ENCODE results near the gene ITPRID1. TPM values are rescaled to one million over a fixed set of nuclear protein-coding genes. Genes with fewer than 3 reads are reported as not detected.

The ITPRID1 gene
- total and polyA plus RNA-seq, 7 donors, result not detected

DNA sequence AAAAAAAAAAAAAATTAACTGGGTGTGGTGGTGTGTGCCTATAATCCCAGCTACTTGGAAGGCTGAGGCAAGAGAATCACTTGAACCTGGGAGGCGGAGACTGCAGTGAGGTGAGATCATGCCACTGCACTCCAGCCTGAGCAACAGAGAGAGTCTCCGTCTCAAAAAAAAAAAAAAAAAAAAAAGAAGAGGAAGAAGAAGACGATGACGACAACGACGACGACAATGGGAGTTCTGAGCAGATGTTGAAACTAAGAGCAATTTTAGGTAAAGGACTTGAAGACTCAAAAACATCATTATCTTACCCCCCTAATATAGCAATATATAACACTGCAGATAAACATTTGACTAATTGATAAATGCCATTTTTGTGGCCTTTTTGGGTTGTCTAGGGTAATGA is 133.6 kb downstream of the ITPRID1 start:
- no peak for ATAC-seq
- Histone ChIP-seq H3K27me3 (ENCODE audit: insufficient read depth in 3 of 3, low read length in 2 of 3) (no peaks in the 10 kb centered on the region), H3K9me3 (no peaks in the 10 kb centered on the region), H3K4me1 (no peaks in the 10 kb centered on the region), H3K4me3 (no peak overlapping the region), H3K27ac (no peak overlapping the region), H3K36me3 (ENCODE audit: insufficient read depth in 1 of 2, low read depth in 1 of 2) (no peaks in the 10 kb centered on the region)
- TF ChIP-seq, protein P1, sequence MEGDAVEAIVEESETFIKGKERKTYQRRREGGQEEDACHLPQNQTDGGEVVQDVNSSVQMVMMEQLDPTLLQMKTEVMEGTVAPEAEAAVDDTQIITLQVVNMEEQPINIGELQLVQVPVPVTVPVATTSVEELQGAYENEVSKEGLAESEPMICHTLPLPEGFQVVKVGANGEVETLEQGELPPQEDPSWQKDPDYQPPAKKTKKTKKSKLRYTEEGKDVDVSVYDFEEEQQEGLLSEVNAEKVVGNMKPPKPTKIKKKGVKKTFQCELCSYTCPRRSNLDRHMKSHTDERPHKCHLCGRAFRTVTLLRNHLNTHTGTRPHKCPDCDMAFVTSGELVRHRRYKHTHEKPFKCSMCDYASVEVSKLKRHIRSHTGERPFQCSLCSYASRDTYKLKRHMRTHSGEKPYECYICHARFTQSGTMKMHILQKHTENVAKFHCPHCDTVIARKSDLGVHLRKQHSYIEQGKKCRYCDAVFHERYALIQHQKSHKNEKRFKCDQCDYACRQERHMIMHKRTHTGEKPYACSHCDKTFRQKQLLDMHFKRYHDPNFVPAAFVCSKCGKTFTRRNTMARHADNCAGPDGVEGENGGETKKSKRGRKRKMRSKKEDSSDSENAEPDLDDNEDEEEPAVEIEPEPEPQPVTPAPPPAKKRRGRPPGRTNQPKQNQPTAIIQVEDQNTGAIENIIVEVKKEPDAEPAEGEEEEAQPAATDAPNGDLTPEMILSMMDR (IDR thresholded peaks at IDR 0.05), result no peak
- DNase-seq, result no peak
- intact Hi-C loops (cut with DNase I), result no loop called here
- 77 to 96% (median 78%) methylated on average over 6 to 7 of the region's 7 CpGs for WGBS, 3 donors

DNA sequence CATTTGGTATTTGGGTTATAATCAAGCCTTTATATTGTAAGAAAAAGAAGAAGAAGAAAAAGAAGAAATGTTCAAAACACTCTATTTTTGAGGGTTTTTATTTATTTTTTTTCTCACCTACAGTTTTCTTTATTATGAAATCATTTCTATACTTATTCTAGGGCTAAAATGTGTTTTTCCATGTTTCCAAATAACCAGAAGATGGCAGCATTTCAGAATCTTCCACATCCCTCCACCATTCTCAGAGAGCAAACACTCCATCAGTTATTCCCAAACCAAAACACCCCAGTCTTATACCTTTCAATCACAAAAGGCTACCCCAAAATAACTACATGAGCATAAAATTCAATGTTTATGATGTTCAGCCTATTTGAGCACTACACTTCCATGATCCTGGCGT is 134.4 kb downstream of the ITPRID1 start:
- Histone ChIP-seq H3K36me3 (ENCODE audit: insufficient read depth in 1 of 2, low read depth in 1 of 2) (no peaks in the 10 kb centered on the region), H3K4me1 (no peaks in the 10 kb centered on the region), H3K27ac (no peak overlapping the region), H3K9me3 (no peaks in the 10 kb centered on the region), H3K4me3 (no peak overlapping the region), H3K27me3 (ENCODE audit: insufficient read depth in 3 of 3, low read length in 2 of 3) (no peaks in the 10 kb centered on the region)
- WGBS, 3 donors, result 83 to 94% (median 89%) methylated on average over 1 of the region's 1 CpG
- ATAC-seq (no peak), DNase-seq (no peak)
- TF ChIP-seq, protein P1 (IDR thresholded peaks at IDR 0.05), result no peak
- intact Hi-C loops (cut with DNase I), result no loop called here

DNA sequence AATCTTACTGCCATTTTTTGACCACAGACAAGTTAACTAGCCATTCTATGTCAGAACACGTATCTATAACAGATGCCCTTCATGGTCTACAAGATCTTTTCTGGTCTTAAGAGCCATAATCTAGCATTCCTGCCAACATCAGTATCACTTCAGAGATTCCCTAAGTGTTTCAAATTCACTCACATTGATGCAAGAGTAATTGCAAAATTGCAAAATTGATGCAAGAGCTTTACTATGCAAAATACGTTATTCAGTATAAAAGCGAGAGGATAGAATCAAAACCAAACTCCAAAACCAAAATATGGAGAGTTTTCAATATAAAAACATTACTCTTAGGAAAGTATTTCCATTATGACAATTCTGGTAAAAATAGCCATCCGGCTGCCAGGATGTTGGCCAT is 135.0 kb downstream of the ITPRID1 start:
- no peaks in the 10 kb centered on the region for H3K9me3 ChIP-seq
- intact Hi-C loops (cut with DNase I), result no loop called here
- H3K4me1 ChIP-seq, result no peaks in the 10 kb centered on the region
- no peaks in the 10 kb centered on the region for H3K27me3 ChIP-seq (ENCODE audit: insufficient read depth in 3 of 3, low read length in 2 of 3)
- DNase-seq (no peak), ATAC-seq (no peak)
- H3K36me3 ChIP-seq (ENCODE audit: insufficient read depth in 1 of 2, low read depth in 1 of 2), result no peaks in the 10 kb centered on the region
- no peak overlapping the region for H3K4me3 ChIP-seq
- WGBS, 3 donors, result 86 to 90% (median 90%) methylated on average over 4 of the region's 4 CpGs
- TF ChIP-seq, protein P1 (IDR thresholded peaks at IDR 0.05), result no peak
- no peak overlapping the region for H3K27ac ChIP-seq

DNA sequence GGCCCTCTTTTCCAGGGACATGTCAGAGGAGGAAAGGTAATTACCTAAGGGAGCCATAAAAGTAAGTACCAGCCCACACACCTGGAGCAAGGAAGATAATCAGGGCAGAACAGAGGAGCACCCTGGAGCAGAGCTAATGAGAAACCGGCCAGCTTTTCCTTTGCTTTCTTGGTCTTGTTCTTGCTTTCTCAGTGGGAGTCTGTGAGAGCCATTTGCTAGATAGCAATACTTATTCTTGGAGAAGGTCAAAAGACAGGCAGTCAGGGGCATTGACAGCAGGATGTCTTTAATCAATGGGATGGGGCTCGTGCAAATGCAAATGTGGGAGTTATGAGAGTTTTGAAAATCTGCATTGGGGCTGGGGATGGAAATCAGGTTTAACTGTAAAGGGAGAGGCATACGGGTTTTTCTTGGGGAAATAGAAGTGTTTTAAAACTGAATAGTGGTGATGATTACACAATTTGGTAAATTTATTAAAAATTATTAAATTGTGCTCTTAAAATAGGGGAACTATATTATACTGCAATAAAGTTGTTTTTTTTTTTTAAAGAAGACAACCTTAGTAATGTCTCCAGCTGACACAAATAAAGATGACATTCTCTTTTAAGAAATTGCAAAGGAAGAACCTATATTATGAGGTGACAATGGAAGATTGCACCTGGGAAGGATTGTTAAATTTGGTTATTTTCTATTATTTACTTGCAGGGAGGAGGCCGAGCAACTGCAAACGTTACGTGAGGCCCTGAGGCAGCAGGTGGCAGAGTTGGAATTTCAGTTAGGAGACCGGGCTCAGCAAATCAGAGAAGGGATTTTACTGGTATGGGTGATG is 137.6 kb downstream of the ITPRID1 start:
- H3K4me3 ChIP-seq, result no peak overlapping the region
- H3K36me3 ChIP-seq (ENCODE audit: insufficient read depth in 1 of 2, low read depth in 1 of 2), result no peaks in the 10 kb centered on the region
- no peaks in the 10 kb centered on the region for H3K27me3 ChIP-seq (ENCODE audit: insufficient read depth in 3 of 3, low read length in 2 of 3)
- DNase-seq (no peak), ATAC-seq (no peak)
- H3K9me3 ChIP-seq, result no peaks in the 10 kb centered on the region
- H3K4me1 ChIP-seq, result no peaks in the 10 kb centered on the region
- H3K27ac ChIP-seq, result no peak overlapping the region
- intact Hi-C loops (cut with DNase I), result no loop called here
- 44 to 48% (median 45%) methylated on average over 7 of the region's 7 CpGs for WGBS, 3 donors
- TF ChIP-seq, protein P1 (IDR thresholded peaks at IDR 0.05), result no peak

DNA sequence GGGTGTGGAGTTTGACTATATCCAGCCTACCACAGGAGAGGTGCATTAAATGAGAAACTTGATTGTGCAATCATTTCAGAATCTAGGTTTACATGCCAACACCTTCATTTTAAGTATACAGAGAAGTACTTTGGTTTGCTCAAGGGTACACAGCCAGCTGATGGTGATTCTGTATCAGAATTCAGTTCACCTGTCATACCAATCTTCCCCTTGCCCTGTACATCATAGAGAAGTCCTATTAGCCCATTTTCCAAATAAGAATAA is 138.1 kb downstream of the ITPRID1 start:
- intact Hi-C loops (cut with DNase I), result no loop called here
- H3K27ac ChIP-seq, result no peak overlapping the region
- ATAC-seq (no peak), DNase-seq (no peak)
- no peaks in the 10 kb centered on the region for H3K9me3 ChIP-seq
- H3K36me3 ChIP-seq (ENCODE audit: insufficient read depth in 1 of 2, low read depth in 1 of 2), result no peaks in the 10 kb centered on the region
- TF ChIP-seq, protein P1 (IDR thresholded peaks at IDR 0.05), result no peak
- no peak overlapping the region for H3K4me3 ChIP-seq
- no peaks in the 10 kb centered on the region for H3K4me1 ChIP-seq
- H3K27me3 ChIP-seq (ENCODE audit: insufficient read depth in 3 of 3, low read length in 2 of 3), result no peaks in the 10 kb centered on the region
